Endothelial cell of umbilical vein (primary cell): ENCODE measurements around the gene EPN3. TPM values are rescaled to one million over a fixed set of nuclear protein-coding genes. Genes with fewer than 3 reads are reported as not detected.

ENCODE experiments used
- BruUV-seq: library from RNA; stranded (reverse); fragments of 400-500 nt; replicated peaks from 2 replicates; lab custom pipeline; 2021; lab: Mats Ljungman, UMichigan
- CTCF ChIA-PET: fragments of 300-600, 350-600 bp; sonication (Branson Sonifier 250); formaldehyde crosslinking; loops from one replicate; lab custom pipeline; 2021; ENCODE audit warnings: antibody characterized with exemption, inconsistent platforms; lab: Charles Lee
- POLR2A ChIA-PET: fragments of 300-600, 350-600 bp; sonication (Branson Sonifier 250); formaldehyde crosslinking; loops from one replicate; lab custom pipeline; 2021; ENCODE audit warnings: antibody characterized with exemption, inconsistent platforms; lab: Charles Lee
- DNase-seq: peaks from one replicate; pipeline ENCODE4 v3.0.0-alpha.2; 2011; ENCODE audit warnings: low read depth, low spot score
- FAIRE-seq: peaks from 2 replicates; lab custom pipeline; 2011; peaks lifted over from hg19 to GRCh38; lab: Jason Lieb, UNC
- H2AFZ ChIP-seq: 2 replicates; pipeline ENCODE4 v1.6.0; 2012; ENCODE audit warnings: low read depth, low read length, control low read depth, inconsistent platforms
- H3K27ac ChIP-seq: 2 replicates; pipeline ENCODE4 v1.5.1; 2011; ENCODE audit warnings: low read depth, mild to moderate bottlenecking, control low read depth, low read length, moderate library complexity; ENCODE audit not compliant: insufficient read depth
- H3K27me3 ChIP-seq, 2 experiments: 2 replicates each; pipeline versions ENCODE4 v1.6.0 to v1.6.1; 2011; ENCODE audit warnings: low read length in 2 of 2, mixed read lengths in 1 of 2; ENCODE audit not compliant: control insufficient read depth in 2 of 2, insufficient read depth in 2 of 2
- H3K36me3 ChIP-seq, 2 experiments: 2 replicates in 1 of 2; 3 replicates in 1 of 2; pipeline ENCODE4 v1.5.1; 2011; ENCODE audit warnings: low read length in 2 of 2, mild to moderate bottlenecking in 1 of 2, moderate library complexity in 1 of 2; ENCODE audit not compliant: control insufficient read depth in 2 of 2, insufficient read depth in 2 of 2; ENCODE audit errors: extremely low read depth in 1 of 2
- H3K4me1 ChIP-seq: 3 replicates; pipeline ENCODE4 v1.5.1; 2011; ENCODE audit warnings: mild to moderate bottlenecking, low read length; ENCODE audit not compliant: control insufficient read depth, insufficient read depth; ENCODE audit errors: extremely low read depth
- H3K4me2 ChIP-seq: 2 replicates; pipeline ENCODE4 v1.6.1; 2011; ENCODE audit warnings: low read length, control low read depth, mixed read lengths; ENCODE audit not compliant: insufficient read depth
- H3K4me3 ChIP-seq, 3 experiments: fragments of 200-600 bp in 1 of 3; sonication (generic), shearing (Covaris generic) in 1 of 3; replicated peaks in 1 of 3; 2 replicates each; pipeline ENCODE4 v1.5.1; 2011 to 2016; ENCODE audit warnings: control low read depth in 3 of 3, low read length in 3 of 3, mild to moderate bottlenecking in 2 of 3, inconsistent platforms in 1 of 3, low read depth in 1 of 3, moderate library complexity in 1 of 3; ENCODE audit not compliant: insufficient read depth in 1 of 3
- H3K79me2 ChIP-seq: 2 replicates; pipeline ENCODE4 v1.6.0; 2012; ENCODE audit warnings: low read length, inconsistent platforms; ENCODE audit not compliant: control insufficient read depth, insufficient read depth
- H3K9ac ChIP-seq: replicated peaks from 2 replicates; pipeline ENCODE3; 2011; ENCODE audit warnings: low read length, control low read depth; ENCODE audit not compliant: insufficient read depth; ENCODE audit errors: extremely low read depth
- H3K9me1 ChIP-seq: replicated peaks from 3 replicates; pipeline ENCODE4 v1.6.0; 2011; ENCODE audit warnings: mild to moderate bottlenecking, low read length; ENCODE audit not compliant: control insufficient read depth, insufficient read depth; ENCODE audit errors: extremely low read depth
- H3K9me3 ChIP-seq: replicated peaks from 2 replicates; pipeline ENCODE4 v1.5.1; 2012; ENCODE audit warnings: low read length, inconsistent platforms; ENCODE audit not compliant: control insufficient read depth, insufficient read depth
- H4K20me1 ChIP-seq: replicated peaks from 2 replicates; pipeline ENCODE3; 2011; ENCODE audit warnings: mild to moderate bottlenecking, low read length; ENCODE audit not compliant: control insufficient read depth, insufficient read depth; ENCODE audit errors: extremely low read depth
- EZH2 ChIP-seq: IDR thresholded peaks from 2 replicates; pipeline ENCODE4 v1.6.1; 2012; ENCODE audit warnings: borderline replicate concordance, low read depth, mild to moderate bottlenecking, moderate library complexity, low read length, inconsistent platforms; ENCODE audit not compliant: severe bottlenecking
- FOS ChIP-seq: IDR thresholded peaks from 2 replicates; pipeline ENCODE4 v1.6.1; 2011; ENCODE audit warnings: mild to moderate bottlenecking, low read length, moderate library complexity, borderline replicate concordance; ENCODE audit not compliant: insufficient read depth
- GATA2 ChIP-seq: IDR thresholded peaks from 2 replicates; pipeline ENCODE4 v1.7.0; 2011; ENCODE audit warnings: low read depth, mild to moderate bottlenecking, moderate library complexity, mixed read lengths, low read length; ENCODE audit not compliant: insufficient read length, insufficient read depth
- JUN ChIP-seq: IDR thresholded peaks from 2 replicates; pipeline ENCODE4 v1.6.1; 2011; ENCODE audit warnings: borderline replicate concordance, low read depth; ENCODE audit not compliant: insufficient read length, insufficient read depth
- POLR2A ChIP-seq: IDR thresholded peaks from 2 replicates; pipeline ENCODE4 v1.6.1; 2012; ENCODE audit warnings: low read depth, mild to moderate bottlenecking, control low read depth, low read length
- POLR2AphosphoS5 ChIP-seq: IDR thresholded peaks from 2 replicates; pipeline ENCODE4 v1.6.1; 2012; ENCODE audit warnings: low read depth, mild to moderate bottlenecking, control low read depth, low read length, moderate library complexity; ENCODE audit not compliant: insufficient read depth
- dilution Hi-C: fragments of 300-500 bp; cut with MboI; formaldehyde crosslinking; loops from one replicate; pipeline ENCODE4 v1.15.0; 2019; ENCODE audit warnings: low sequenced_read_pairs; ENCODE audit not compliant: extremely low pct_ligation_motif_present
- intact Hi-C: fragments of 100-400 bp; cut with micrococcal nuclease; formaldehyde crosslinking; loops from one replicate; pipeline ENCODE4 v1.10.0; 2022
- polyA plus RNA-seq, 4 experiments: library from polyadenylated mRNA; depleted of rRNA in 3 of 4; stranded (reverse) in 3 of 4; unstranded in 1 of 4; fragments of >200 nt; gene quantifications; 2 replicates each; pipeline versions ENCODE4 v1.2.1 to v1.2.3, GENCODE V29; 2011 to 2012; ENCODE audit warnings: missing spikeins in 1 of 4
- total RNA-seq: library from RNA; stranded (reverse); gene quantifications from 2 replicates; pipeline ENCODE4 v1.2.3, GENCODE V29; 2021

Gene EPN3
- total and polyA plus RNA-seq, 2 donors (not counting 3 experiments of a cell fraction or from before 2014, with no cell fraction given): not detected

- H3K9me1 ChIP-seq: no peaks in the 10 kb centered on the region
- intact Hi-C loops (no loop called here), dilution Hi-C loops (no loop called here)
- H3K4me1 ChIP-seq: peaks cover 7% of the 10 kb centered on the region
- POLR2A ChIA-PET: no interaction called here
- H4K20me1 ChIP-seq: no peaks in the 10 kb centered on the region
- FAIRE-seq: no peak
- H3K4me2 ChIP-seq: no peak overlapping the region
- H3K36me3 ChIP-seq: peaks cover 0 to 3% of the 10 kb centered on the region in 2 experiments
- no peak overlapping the region for H3K4me3 ChIP-seq
- no peak overlapping the region for H3K9ac ChIP-seq
- no TSS peak for BruUV-seq
- H3K79me2 ChIP-seq: no peaks in the 10 kb centered on the region
- H3K27ac ChIP-seq: no peak overlapping the region
- DNase-seq: no peak
- H3K27me3 ChIP-seq: peaks cover 27 to 34% of the 10 kb centered on the region in 2 experiments
- no peak overlapping the region for H2AFZ ChIP-seq
- no peak for TF ChIP-seq POLR2A
- TF ChIP-seq POLR2AphosphoS5: no peak
- no peak for TF ChIP-seq GATA2
- no peak for TF ChIP-seq EZH2
- TF ChIP-seq JUN: no peak
- TF ChIP-seq FOS: no peak
- CTCF ChIA-PET: no interaction called here
- no peaks in the 10 kb centered on the region for H3K9me3 ChIP-seq
These were observed 25.1 kb downstream of the EPN3 start for GRCh38 chr17:50557630-50558029.

- FAIRE-seq (peak; percentile 55), DNase-seq (no peak)
- Histone ChIP-seq H3K4me3 (no peak overlapping the region), H3K79me2 (no peaks in the 10 kb centered on the region), H3K27me3 (peaks cover 31 to 39% of the 10 kb centered on the region in 2 experiments), H3K9me1 (no peaks in the 10 kb centered on the region), H3K27ac (no peak overlapping the region), H3K36me3 (peaks cover 0 to 3% of the 10 kb centered on the region in 2 experiments), H4K20me1 (no peaks in the 10 kb centered on the region), H2AFZ (no peak overlapping the region), H3K4me1 (peaks cover 7% of the 10 kb centered on the region), H3K4me2 (no peak overlapping the region), H3K9ac (no peak overlapping the region), H3K9me3 (no peaks in the 10 kb centered on the region)
- ChIA-PET CTCF (no interaction called here), POLR2A (no interaction called here)
- TF ChIP-seq FOS: no peak
- TF ChIP-seq GATA2: no peak
- dilution Hi-C loops: no loop called here
- intact Hi-C loops: no loop called here
- no TSS peak for BruUV-seq
These were observed 25.6 kb downstream of the EPN3 start for GRCh38 chr17:50558091-50558490.
